Fibroblast of pulmonary artery (primary cell): Measurements from ENCODE around the gene RBFOX2.

Experiments
- DNase-seq: peaks from one replicate; pipeline ENCODE4 v3.0.0-alpha.2; 2010; ENCODE audit warnings: low read depth
- H3K4me3 ChIP-seq: replicated peaks from 2 replicates; pipeline ENCODE4 v1.5.1; 2011; ENCODE audit warnings: low read depth, mild to moderate bottlenecking, control low read depth, low read length, moderate library complexity
- CTCF ChIP-seq: IDR thresholded peaks from 2 replicates; pipeline ENCODE4 v1.5.1; 2011; ENCODE audit warnings: mild to moderate bottlenecking, control low read depth, low read length, inconsistent platforms; ENCODE audit errors: missing control alignments

Gene RBFOX2

GRCh38 chr22:35734517-35734827 is 294.2 kb downstream of the RBFOX2 start:
- H3K4me3 ChIP-seq = no peak overlapping the region
- TF ChIP-seq CTCF = no peak

GRCh38 chr22:35733791-35734516 is 294.7 kb downstream of the RBFOX2 start:
- no peak for DNase-seq
- no peak for TF ChIP-seq CTCF

More at GRCh38 chr22:35734517-35734827, 294.2 kb downstream of the RBFOX2 start:
- DNase-seq = no peak

DNA sequence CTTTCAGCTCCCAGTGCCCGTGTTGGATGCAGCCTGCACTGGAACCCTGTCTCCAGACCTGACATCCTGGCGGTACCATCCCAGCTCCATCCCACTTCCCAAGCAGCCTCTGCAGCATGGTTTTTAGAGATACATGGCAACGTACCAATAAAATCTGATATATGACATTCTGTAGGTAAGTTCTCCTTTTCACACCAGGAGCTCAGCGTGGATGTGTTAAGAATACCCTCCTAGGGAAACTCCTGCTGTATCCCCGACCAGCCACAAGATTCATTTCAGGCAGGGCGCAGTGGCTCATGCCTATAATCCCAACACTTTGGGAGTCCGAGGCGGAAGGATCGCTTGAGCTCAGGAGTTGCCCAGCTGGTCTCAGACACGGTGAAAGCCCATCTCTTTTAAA is 295.6 kb downstream of the RBFOX2 start:
- no peak overlapping the region for H3K4me3 ChIP-seq
- DNase-seq = no peak
- no peak for TF ChIP-seq CTCF

More at GRCh38 chr22:35733791-35734516, 294.7 kb downstream of the RBFOX2 start:
- H3K4me3 ChIP-seq = no peak overlapping the region

DNA sequence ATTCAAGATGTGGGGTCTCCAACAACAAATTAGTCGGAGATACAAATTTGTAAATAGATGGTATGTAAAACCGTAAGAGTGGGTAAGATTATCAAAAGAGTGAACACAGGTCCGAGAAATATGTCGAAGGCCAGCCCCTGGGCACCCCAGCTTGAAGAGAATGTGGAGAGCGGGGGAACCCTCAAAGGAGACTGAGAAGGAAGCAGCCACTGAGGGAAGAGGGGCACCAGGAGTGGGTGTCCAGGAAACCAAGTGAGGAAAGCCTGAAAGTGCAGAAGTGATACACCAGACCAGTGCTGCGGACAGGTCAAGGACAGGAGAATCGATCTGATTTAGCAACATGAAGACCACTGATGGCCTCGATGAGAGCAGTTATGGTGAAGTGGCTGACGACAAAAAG is 296.5 kb downstream of the RBFOX2 start:
- H3K4me3 ChIP-seq = no peak overlapping the region
- no peak for TF ChIP-seq CTCF
- DNase-seq = no peak

DNA sequence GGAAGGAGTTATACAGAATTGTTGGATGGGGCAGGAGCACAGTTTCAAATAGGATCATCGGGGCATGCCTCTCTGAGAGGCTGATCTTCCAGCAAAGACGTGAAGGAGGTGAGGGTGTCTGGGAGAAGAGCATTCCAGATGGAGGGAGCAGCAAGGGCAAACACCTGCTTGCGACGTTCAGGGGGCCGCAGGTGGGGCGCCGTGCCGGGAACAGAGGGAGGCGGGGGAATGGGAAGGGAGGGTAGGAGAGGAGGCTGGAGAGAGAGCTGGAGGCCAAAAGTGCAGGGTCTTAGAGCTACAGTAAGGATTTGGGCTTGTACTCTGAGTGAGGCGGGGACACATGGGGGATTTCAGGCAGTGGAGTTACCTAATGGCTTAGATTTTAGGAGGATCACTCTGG is 297.3 kb downstream of the RBFOX2 start:
- no peak for DNase-seq
- TF ChIP-seq CTCF = no peak
- no peak overlapping the region for H3K4me3 ChIP-seq

DNA sequence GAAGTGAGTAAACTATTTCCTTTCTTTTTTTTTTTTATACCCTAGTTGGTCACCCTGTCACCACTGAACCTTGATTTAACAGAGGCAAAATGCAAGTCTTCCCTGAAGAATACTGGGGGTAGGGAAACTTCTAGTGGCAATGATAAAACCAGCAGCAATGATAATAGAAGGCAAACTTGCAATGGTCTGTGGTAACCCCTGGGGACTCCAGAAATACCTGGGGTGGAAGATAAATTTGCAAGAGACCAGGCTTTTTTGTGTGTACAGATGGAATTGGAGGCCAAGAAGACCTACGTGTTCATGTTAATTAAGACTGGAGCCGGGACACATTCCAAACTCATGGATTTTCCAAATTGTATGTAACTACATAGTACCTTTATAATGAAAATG is 299.3 kb downstream of the RBFOX2 start:
- no peak overlapping the region for H3K4me3 ChIP-seq
- no peak for DNase-seq
- TF ChIP-seq CTCF = no peak

GRCh38 chr22:35728639-35729308 is 299.9 kb downstream of the RBFOX2 start:
- H3K4me3 ChIP-seq = no peak overlapping the region
- no peak for TF ChIP-seq CTCF
- DNase-seq = no peak
